ENCODE measurements around the gene NDST3. TPM values are rescaled to one million over a fixed set of nuclear protein-coding genes. Genes with fewer than 3 reads are reported as not detected.

Gene NDST3
- polyA plus RNA-seq, 1 of the 3 experiments (the other 2 are of a cell fraction), result 1.2 TPM

GRCh38 chr4:118029224-118029623 is 5.1 kb upstream of the NDST3 start (continued):
- TF ChIP-seq SIN3A (IDR thresholded peaks at IDR 0.05; ENCODE audit: borderline replicate concordance, low read depth, low read length) (no peak), RFX5 (IDR thresholded peaks at IDR 0.05; ENCODE audit: low read length) (no peak), NRF1 (IDR thresholded peaks at IDR 0.05; ENCODE audit: low read depth, low read length) (no peak), SMC3 (IDR thresholded peaks at IDR 0.05; ENCODE audit: low read depth, low read length) (no peak), RCOR1 (IDR thresholded peaks at IDR 0.05; ENCODE audit: low read length) (no peak)

DNA sequence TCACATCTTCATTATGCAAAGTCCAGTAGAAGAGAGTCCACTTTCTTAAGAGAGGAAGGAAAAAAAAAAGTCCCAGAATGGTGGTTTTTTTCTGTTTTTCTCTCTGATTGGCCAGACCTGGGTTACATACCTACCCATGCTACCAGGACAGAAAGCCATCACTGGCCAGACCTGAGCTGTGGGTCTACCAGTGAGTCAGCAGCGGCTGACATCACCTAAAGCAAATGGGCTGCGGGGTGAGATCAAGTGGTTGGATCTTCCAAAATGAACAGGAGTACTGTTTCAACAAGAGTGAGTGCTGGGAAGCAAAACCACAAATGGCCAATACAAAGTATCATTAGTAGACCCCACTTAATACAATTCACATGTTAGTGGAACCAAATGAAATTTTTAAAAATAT is 1.6 kb upstream of the NDST3 start:
- Histone ChIP-seq H3K79me2 (ENCODE audit: insufficient read depth) (no peaks in the 10 kb centered on the region), H3K9me2 (no peaks in the 10 kb centered on the region), H3K27me3 (ENCODE audit: insufficient read depth) (no peaks in the 10 kb centered on the region), H3K36me3 (replicated peaks in 1 of 2; ENCODE audit: control insufficient read depth in 1 of 2, insufficient read depth in 2 of 2, low read length in 1 of 2) (no peaks in the 10 kb centered on the region), H3K27ac (ENCODE audit: low read depth in 2 of 2, low read length in 1 of 2) (no peak overlapping the region), H3K4me2 (peak overlapping the region; percentile 92), H2AFZ (ENCODE audit: low read depth) (0 out of 2 replicates have a peak overlapping the region, but pooled peaks have one; percentile 81), H3K9me3 (no peaks in the 10 kb centered on the region), H3F3A (replicated peaks; ENCODE audit: insufficient read depth) (peaks cover 8% of the 10 kb centered on the region), H4K20me1 (ENCODE audit: insufficient read depth) (no peaks in the 10 kb centered on the region), H3K4me1 (ENCODE audit: control insufficient read depth in 1 of 2, insufficient read depth in 2 of 2, low read depth in 1 of 2, low read length in 1 of 2) (peaks cover 0 to 2% of the 10 kb centered on the region in 2 experiments; a peak in 2 of 4 replicates), H3K4me3 (ENCODE audit: low read depth in 2 of 2, low read length in 1 of 2) (peak overlapping the region; percentile 74 to 80; a peak in 2 of 4 replicates), H3K9ac (no peak overlapping the region)
- peak; percentile 11 for DNase-seq
- no peak for TF ChIP-seq RAD21 (IDR thresholded peaks at IDR 0.05; ENCODE audit: low read length)
- TF ChIP-seq TAF1 (IDR thresholded peaks at IDR 0.05; ENCODE audit: borderline replicate concordance, low read depth, low read length), result no peak
- TF ChIP-seq RFX5 (IDR thresholded peaks at IDR 0.05; ENCODE audit: low read length), result no peak
- TF ChIP-seq GATA2 (CRISPR knock-in tag; IDR thresholded peaks at IDR 0.05), result no peak
- TF ChIP-seq USF2 (IDR thresholded peaks at IDR 0.05; ENCODE audit: borderline replicate concordance, low read depth, low read length), result no peak
- no peak for TF ChIP-seq RXRA (IDR thresholded peaks at IDR 0.05; ENCODE audit: borderline replicate concordance, low read depth)
- TF ChIP-seq FOSL2 (IDR thresholded peaks at IDR 0.05; ENCODE audit: borderline replicate concordance, low read depth), result no peak
- TF ChIP-seq SIN3A (IDR thresholded peaks at IDR 0.05; ENCODE audit: borderline replicate concordance, low read depth, low read length), result no peak
- TF ChIP-seq CTCF (IDR thresholded peaks at IDR 0.05), result no peak
- TF ChIP-seq YY1 (IDR thresholded peaks at IDR 0.05; ENCODE audit: low read depth), result no peak
- WGBS (ENCODE audit: low lambda C conversion rate), result 76% methylated on average over 2 of the region's 2 CpGs
- POLR2A ChIA-PET, result no interaction called here
- CTCF ChIA-PET, result interaction anchor here (0.8 to 5.2 kb wide), 12 partner anchors 8 to 1968 kb away, joined by 3 to 66 read pairs (median 7); no protein-coding TSS in a partner anchor

Measured in SK-N-SH (cell line).